ENCODE data around the gene SH3RF2. TPM values are rescaled to one million over a fixed set of nuclear protein-coding genes. Genes with fewer than 3 reads are reported as not detected.

SH3RF2 gene
- total and polyA plus RNA-seq, 2 of the 13 experiments (the other 11 are each of a cell fraction or from before 2014, with no cell fraction given), result 2.6 to 3.7 TPM

GRCh38 chr5:145936401-145937131 is at the start of gene SH3RF2 (continued):
- TF ChIP-seq, protein P1, sequence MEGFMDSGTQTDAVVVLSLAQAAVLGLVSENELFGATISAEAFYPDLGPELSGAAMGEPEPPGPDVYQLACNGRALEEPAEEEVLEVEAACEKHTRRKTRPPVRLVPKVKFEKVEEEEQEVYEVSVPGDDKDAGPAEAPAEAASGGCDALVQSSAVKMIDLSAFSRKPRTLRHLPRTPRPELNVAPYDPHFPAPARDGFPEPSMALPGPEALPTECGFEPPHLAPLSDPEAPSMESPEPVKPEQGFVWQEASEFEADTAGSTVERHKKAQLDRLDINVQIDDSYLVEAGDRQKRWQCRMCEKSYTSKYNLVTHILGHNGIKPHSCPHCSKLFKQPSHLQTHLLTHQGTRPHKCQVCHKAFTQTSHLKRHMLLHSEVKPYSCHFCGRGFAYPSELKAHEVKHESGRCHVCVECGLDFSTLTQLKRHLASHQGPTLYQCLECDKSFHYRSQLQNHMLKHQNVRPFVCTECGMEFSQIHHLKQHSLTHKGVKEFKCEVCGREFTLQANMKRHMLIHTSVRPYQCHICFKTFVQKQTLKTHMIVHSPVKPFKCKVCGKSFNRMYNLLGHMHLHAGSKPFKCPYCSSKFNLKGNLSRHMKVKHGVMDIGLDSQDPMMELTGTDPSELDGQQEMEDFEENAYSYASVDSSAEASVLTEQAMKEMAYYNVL (CRISPR knock-in tag; IDR thresholded peaks at IDR 0.05; ENCODE audit: borderline replicate concordance), result peak; percentile 51; the same call in 1 of the 2 replicates
- TF ChIP-seq SIX1 (CRISPR knock-in tag; IDR thresholded peaks at IDR 0.05; ENCODE audit: borderline replicate concordance) (peak; percentile 58; the same call in 1 of the 2 replicates), ZNF670 (CRISPR knock-in tag; IDR thresholded peaks at IDR 0.05; ENCODE audit: borderline replicate concordance) (peak; percentile 46; the same call in 1 of the 2 replicates), RBM22 (optimal IDR thresholded peaks at IDR 0.05; ENCODE audit: low read length) (no peak), PRDM15 (CRISPR knock-in tag; IDR thresholded peaks at IDR 0.05) (no peak), ZZZ3 (CRISPR knock-in tag; IDR thresholded peaks at IDR 0.05; ENCODE audit: borderline replicate concordance) (no peak), JUN (CRISPR knock-in tag; IDR thresholded peaks at IDR 0.05) (no peak), ZNF484 (CRISPR knock-in tag; IDR thresholded peaks at IDR 0.05; ENCODE audit: borderline replicate concordance, low read depth) (no peak), THAP9 (CRISPR knock-in tag; IDR thresholded peaks at IDR 0.05; ENCODE audit: borderline replicate concordance) (peak; percentile 99), ERF (CRISPR knock-in tag; IDR thresholded peaks at IDR 0.05) (no peak)
- TF ChIP-seq, protein P2, sequence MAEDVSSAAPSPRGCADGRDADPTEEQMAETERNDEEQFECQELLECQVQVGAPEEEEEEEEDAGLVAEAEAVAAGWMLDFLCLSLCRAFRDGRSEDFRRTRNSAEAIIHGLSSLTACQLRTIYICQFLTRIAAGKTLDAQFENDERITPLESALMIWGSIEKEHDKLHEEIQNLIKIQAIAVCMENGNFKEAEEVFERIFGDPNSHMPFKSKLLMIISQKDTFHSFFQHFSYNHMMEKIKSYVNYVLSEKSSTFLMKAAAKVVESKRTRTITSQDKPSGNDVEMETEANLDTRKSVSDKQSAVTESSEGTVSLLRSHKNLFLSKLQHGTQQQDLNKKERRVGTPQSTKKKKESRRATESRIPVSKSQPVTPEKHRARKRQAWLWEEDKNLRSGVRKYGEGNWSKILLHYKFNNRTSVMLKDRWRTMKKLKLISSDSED (CRISPR knock-in tag; IDR thresholded peaks at IDR 0.05), result no peak
- TF ChIP-seq, protein P3, sequence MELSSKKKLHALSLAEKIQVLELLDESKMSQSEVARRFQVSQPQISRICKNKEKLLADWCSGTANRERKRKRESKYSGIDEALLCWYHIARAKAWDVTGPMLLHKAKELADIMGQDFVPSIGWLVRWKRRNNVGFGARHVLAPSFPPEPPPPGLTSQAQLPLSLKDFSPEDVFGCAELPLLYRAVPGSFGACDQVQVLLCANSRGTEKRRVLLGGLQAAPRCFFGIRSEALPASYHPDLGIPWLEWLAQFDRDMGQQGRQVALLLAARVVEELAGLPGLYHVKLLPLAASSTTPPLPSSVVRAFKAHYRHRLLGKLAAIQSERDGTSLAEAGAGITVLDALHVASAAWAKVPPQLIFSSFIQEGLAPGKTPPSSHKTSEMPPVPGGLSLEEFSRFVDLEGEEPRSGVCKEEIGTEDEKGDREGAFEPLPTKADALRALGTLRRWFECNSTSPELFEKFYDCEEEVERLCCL (CRISPR knock-in tag; IDR thresholded peaks at IDR 0.05; ENCODE audit: borderline replicate concordance), result no peak
- TF ChIP-seq, protein P4, sequence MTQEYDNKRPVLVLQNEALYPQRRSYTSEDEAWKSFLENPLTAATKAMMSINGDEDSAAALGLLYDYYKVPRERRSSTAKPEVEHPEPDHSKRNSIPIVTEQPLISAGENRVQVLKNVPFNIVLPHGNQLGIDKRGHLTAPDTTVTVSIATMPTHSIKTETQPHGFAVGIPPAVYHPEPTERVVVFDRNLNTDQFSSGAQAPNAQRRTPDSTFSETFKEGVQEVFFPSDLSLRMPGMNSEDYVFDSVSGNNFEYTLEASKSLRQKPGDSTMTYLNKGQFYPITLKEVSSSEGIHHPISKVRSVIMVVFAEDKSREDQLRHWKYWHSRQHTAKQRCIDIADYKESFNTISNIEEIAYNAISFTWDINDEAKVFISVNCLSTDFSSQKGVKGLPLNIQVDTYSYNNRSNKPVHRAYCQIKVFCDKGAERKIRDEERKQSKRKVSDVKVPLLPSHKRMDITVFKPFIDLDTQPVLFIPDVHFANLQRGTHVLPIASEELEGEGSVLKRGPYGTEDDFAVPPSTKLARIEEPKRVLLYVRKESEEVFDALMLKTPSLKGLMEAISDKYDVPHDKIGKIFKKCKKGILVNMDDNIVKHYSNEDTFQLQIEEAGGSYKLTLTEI (CRISPR knock-in tag; conservative IDR thresholded peaks at IDR 0.05), result no peak
